Measurements from ENCODE around the gene GAK. TPM values are rescaled to one million over a fixed set of nuclear protein-coding genes. Genes with fewer than 3 reads are reported as not detected.

The GAK gene
- total and polyA plus RNA-seq, 2 of the 4 experiments (the other 2 are of a cell fraction), result 45.1 to 133 TPM

DNA sequence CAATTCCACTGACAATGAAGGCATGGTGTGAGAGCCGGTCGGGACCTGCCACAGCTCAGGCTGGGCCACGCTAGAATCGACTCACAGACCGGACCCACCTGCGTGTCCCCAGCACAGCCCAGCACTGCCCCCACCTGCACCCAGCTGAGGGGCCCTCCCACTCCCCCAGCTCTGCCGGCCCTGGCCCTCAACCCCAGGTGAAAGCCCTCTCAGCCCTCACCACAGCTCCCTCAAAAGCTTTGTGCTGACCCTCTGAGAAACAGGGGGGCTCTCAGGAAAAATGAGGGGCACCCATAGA, 25.1 kb downstream of the GAK start:
- in situ Hi-C loops (cut with MboI; ENCODE audit: low sequenced_read_pairs), result no loop called here
- BruUV-seq (replicated peaks), result no TSS peak
- CTCF ChIA-PET, result no interaction called here

More for the DNA sequence above, 25.1 kb downstream of the GAK start:
- peaks cover 24% of the 10 kb centered on the region for H3K36me3 ChIP-seq (ENCODE audit: control insufficient read depth, insufficient read depth, low read length)
- no peak overlapping the region for H2BK120ac ChIP-seq (ENCODE audit: low read depth, low read length)
- 85% methylated on average over 2 of the region's 7 CpGs; no CpG with 5 or more reads in 1 of the 2 experiments for WGBS, 2 experiments (ENCODE audit: extremely low coverage in 2 of 2, insufficient read length in 1 of 2)
- no peak overlapping the region for H2AFZ ChIP-seq (replicated peaks; ENCODE audit: low read length, poor library complexity)
- H3K9me3 ChIP-seq (ENCODE audit: control insufficient read depth, insufficient read depth, low read length), result no peaks in the 10 kb centered on the region
- H3K79me1 ChIP-seq (ENCODE audit: low read depth in 1 of 2, low read length in 2 of 2), result peaks cover 20 to 68% of the 10 kb centered on the region in 2 experiments; a peak in 3 of 4 replicates
- intact Hi-C loops (cut with micrococcal nuclease) (no loop called here), dilution Hi-C loops (cut with HindIII; ENCODE audit: low sequenced_read_pairs, unreplicated experiment) (no loop called here)
- no peak overlapping the region for H3K4ac ChIP-seq (ENCODE audit: low read depth, low read length)
- no peak overlapping the region for H4K5ac ChIP-seq (ENCODE audit: low read depth, low read length)
- H4K8ac ChIP-seq (ENCODE audit: low read depth in 2 of 2, low read length in 2 of 2), result no peak overlapping the region
- no peak overlapping the region for H3K56ac ChIP-seq (ENCODE audit: extremely low read depth, insufficient read depth, low read length)
- peaks cover 53% of the 10 kb centered on the region for H4K20me1 ChIP-seq (ENCODE audit: insufficient read depth, low read length)
- H3K9me1 ChIP-seq (ENCODE audit: insufficient read depth, low read length), result peaks cover 7% of the 10 kb centered on the region; the same call in 1 of the 2 replicates
- H2BK20ac ChIP-seq (ENCODE audit: low read depth, low read length), result no peak overlapping the region
- no peak overlapping the region for H2BK5ac ChIP-seq (ENCODE audit: low read depth, low read length, poor library complexity, severe bottlenecking)
- no peak overlapping the region for H2AK9ac ChIP-seq (replicated peaks; ENCODE audit: low read depth, low read length, poor library complexity)
- no peak overlapping the region for H3K4me3 ChIP-seq (ENCODE audit: insufficient read depth, low read depth, low read length)
- H3K4me1 ChIP-seq (ENCODE audit: control insufficient read depth, insufficient read depth, low read length), result peaks cover 5% of the 10 kb centered on the region; the same call in 1 of the 2 replicates
- no peak overlapping the region for H3K27ac ChIP-seq (ENCODE audit: insufficient read depth, low read length)
- ATAC-seq (ENCODE audit: low read depth), result no peak
- no peak for DNase-seq
- H3K18ac ChIP-seq (ENCODE audit: low read depth, low read length), result no peak overlapping the region
- no peak for TF ChIP-seq MAZ (IDR thresholded peaks at IDR 0.05; ENCODE audit: borderline replicate concordance, low read depth, low read length)
- no peak for TF ChIP-seq POLR2A (IDR thresholded peaks at IDR 0.05; ENCODE audit: low read depth, low read length)
- no peak for TF ChIP-seq SMC3 (IDR thresholded peaks at IDR 0.05; ENCODE audit: low read depth, low read length)
- no peak for TF ChIP-seq MAFK (IDR thresholded peaks at IDR 0.05; ENCODE audit: low read depth, low read length)
- no peak for TF ChIP-seq CEBPB (IDR thresholded peaks at IDR 0.05; ENCODE audit: low read depth, low read length)
- no peak for TF ChIP-seq BHLHE40 (IDR thresholded peaks at IDR 0.05; ENCODE audit: low read depth, low read length)
- no peak for TF ChIP-seq RFX5 (IDR thresholded peaks at IDR 0.05; ENCODE audit: low read depth, low read length)
- no peak for TF ChIP-seq CHD1 (IDR thresholded peaks at IDR 0.05; ENCODE audit: low read depth, low read length)
- no peak for TF ChIP-seq RCOR1 (IDR thresholded peaks at IDR 0.05; ENCODE audit: insufficient replicate concordance, low read length)
- TF ChIP-seq FOS (IDR thresholded peaks at IDR 0.05; ENCODE audit: low read depth, low read length), result no peak
- no peak for TF ChIP-seq RAD21 (IDR thresholded peaks at IDR 0.05; ENCODE audit: low read length)
- TF ChIP-seq, protein P1, sequence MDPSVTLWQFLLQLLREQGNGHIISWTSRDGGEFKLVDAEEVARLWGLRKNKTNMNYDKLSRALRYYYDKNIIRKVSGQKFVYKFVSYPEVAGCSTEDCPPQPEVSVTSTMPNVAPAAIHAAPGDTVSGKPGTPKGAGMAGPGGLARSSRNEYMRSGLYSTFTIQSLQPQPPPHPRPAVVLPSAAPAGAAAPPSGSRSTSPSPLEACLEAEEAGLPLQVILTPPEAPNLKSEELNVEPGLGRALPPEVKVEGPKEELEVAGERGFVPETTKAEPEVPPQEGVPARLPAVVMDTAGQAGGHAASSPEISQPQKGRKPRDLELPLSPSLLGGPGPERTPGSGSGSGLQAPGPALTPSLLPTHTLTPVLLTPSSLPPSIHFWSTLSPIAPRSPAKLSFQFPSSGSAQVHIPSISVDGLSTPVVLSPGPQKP (IDR thresholded peaks at IDR 0.05; ENCODE audit: borderline replicate concordance, low read depth, low read length), result no peak
- no peak for TF ChIP-seq NFE2L2 (IDR thresholded peaks at IDR 0.05; ENCODE audit: low read depth, low read length)
- TF ChIP-seq, protein P2, sequence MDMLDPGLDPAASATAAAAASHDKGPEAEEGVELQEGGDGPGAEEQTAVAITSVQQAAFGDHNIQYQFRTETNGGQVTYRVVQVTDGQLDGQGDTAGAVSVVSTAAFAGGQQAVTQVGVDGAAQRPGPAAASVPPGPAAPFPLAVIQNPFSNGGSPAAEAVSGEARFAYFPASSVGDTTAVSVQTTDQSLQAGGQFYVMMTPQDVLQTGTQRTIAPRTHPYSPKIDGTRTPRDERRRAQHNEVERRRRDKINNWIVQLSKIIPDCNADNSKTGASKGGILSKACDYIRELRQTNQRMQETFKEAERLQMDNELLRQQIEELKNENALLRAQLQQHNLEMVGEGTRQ (IDR thresholded peaks at IDR 0.05; ENCODE audit: low read depth, low read length), result no peak
- H3K9ac ChIP-seq (ENCODE audit: low read depth, low read length), result no peak overlapping the region
- no peak overlapping the region for H2BK15ac ChIP-seq (ENCODE audit: low read depth, low read length)
- POLR2A ChIA-PET (ENCODE audit: unreplicated experiment), result no interaction called here
- no peak overlapping the region for H2AK5ac ChIP-seq (ENCODE audit: low read depth, low read length)
- no peak overlapping the region for H4K91ac ChIP-seq (ENCODE audit: insufficient read depth, low read depth, low read length)
- H3K23ac ChIP-seq (ENCODE audit: low read depth, low read length), result no peak overlapping the region
- H3K27me3 ChIP-seq (ENCODE audit: control insufficient read depth, insufficient read depth, low read length), result no peaks in the 10 kb centered on the region
- no peak overlapping the region for H3K14ac ChIP-seq (replicated peaks; ENCODE audit: low read depth, low read length)
- no peak overlapping the region for H3K4me2 ChIP-seq (ENCODE audit: low read depth, low read length)

Data from IMR-90 (cell line).